GM21528 (cell line): ENCODE measurements around the gene SLC6A3.

ENCODE experiments used
- ATAC-seq: cut with Tn5 transposase; IDR thresholded peaks from one replicate; pipeline ENCODE4 v1.9.1; 2021; ENCODE audit warnings: mild to moderate bottlenecking, moderate library complexity; ENCODE audit not compliant: unreplicated experiment, low FRiP score

The SLC6A3 gene

DNA sequence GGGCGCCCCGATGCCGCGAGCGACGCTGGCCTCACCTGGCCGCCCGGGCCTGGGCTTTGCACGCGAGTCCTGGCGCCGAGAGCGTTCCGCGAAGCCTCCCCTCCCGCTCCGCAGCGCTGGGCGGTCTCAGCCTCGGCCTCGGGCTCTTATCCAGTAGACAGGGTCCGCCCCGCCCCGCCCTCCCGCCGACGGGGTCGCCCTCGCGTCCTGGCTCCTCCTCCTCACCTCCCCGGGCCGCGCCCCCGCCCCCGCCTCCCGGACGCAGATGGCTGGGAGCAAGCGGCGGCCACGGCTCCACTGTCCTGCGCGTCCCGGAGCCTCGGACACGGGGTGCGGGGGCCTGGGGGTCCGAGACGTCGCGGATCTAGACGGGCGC lies at the start of gene SLC6A3:
Gene SLC6A3 (minus strand): TSS at position 128 of the 376 bp plus-strand sequence. CDS start 2,243 bp downstream, outside the sequence.
- no peak for ATAC-seq

DNA sequence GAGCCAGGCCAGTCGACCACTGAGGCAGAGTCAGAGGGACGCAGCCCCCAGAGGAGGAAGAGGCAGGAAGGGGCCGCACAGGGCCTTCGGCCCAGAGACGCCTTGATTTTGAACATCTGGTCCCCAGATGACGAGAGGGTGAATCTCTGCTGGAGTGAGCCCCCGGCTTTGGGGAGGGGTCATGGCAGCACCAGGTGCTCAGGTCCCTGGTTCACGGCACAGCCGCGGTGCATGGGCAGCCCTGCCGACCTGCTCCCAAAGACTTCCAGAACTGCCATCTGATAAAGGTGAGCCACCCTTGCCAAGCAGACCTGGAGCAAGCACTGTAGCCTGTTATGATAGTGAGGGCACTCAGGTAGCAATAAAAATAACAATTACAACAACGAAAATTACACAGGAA lies 48.7 kb upstream of the SLC6A3 start:
- no peak for ATAC-seq

DNA sequence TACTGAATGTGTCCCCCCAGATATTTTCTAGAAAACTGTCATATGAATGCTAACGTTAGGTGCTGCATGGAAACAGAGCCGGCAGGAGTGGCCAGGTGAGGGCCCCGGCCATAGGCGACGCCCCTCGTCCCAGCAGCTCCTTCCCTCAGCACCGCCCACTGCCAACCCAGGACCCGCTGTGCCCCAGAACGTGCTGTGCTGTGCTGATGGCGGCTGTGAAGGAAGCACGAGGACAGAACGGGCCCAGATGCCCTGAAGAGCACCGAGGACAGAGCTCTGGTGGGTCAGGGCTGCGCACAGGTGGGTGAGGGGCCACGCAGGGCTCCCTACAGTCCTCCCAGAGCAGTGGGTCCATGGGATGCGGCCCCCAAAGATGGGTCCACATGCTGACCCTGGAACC lies 48.2 kb upstream of the SLC6A3 start:
- no peak for ATAC-seq

DNA sequence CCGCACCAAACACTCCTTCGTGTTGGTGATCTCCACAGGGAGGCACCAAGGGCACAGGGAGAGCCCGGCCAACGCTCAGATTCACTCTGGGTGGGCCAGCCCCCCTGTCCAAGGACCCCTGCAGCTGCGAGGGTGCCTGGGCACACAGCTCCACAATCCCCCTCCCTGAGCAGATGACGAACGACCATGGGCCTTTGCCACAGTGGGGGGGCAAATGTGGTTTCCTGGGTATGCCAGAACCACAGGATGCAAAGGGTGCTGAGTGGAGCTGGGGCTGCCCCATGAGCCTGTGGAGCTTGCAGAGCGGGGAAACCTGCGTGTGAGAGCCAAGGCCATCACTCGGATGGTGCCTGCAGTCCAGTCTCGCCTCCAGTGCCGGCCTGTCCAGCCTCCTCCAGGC lies 47.5 kb upstream of the SLC6A3 start:
- ATAC-seq = no peak

DNA sequence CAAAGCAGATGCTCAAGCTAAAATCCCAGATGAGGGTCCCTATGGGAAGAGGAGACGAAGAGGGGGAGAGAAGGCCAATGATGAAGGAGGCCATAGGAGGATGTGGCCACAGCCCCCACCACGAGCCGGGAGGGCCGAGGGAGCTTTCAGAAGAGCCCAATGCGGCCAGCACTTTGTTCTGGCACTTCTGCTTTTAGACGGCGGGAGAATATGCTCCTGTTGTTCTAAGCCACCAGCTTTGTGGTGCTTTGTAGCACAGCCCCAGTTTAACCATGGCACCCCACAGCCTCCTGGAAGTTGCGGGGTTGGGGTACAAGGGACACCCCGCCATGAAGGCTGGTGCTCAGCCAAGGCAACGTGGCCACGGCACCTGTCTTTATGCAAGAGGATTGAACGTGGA lies 45.1 kb upstream of the SLC6A3 start:
- ATAC-seq = no peak

DNA sequence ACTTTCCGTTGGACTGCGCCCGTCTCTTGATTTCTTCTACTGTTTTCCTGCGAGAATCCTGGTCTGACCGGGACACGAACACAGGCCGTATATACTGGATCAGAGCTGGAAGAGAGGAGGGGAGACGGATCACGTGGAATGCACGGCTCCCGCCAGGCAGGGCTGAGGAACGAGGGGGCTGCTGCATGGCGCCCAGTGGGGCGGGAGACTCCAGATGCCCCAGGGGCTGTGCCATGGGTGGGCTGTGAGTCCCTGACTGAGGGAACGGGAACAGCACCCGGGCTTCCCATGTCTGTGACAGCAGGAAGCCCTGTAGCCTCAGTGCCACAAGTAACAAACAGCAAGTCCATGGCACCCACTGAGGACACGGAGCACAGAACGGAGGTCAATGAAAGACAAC lies 44.5 kb upstream of the SLC6A3 start:
- no peak for ATAC-seq

DNA sequence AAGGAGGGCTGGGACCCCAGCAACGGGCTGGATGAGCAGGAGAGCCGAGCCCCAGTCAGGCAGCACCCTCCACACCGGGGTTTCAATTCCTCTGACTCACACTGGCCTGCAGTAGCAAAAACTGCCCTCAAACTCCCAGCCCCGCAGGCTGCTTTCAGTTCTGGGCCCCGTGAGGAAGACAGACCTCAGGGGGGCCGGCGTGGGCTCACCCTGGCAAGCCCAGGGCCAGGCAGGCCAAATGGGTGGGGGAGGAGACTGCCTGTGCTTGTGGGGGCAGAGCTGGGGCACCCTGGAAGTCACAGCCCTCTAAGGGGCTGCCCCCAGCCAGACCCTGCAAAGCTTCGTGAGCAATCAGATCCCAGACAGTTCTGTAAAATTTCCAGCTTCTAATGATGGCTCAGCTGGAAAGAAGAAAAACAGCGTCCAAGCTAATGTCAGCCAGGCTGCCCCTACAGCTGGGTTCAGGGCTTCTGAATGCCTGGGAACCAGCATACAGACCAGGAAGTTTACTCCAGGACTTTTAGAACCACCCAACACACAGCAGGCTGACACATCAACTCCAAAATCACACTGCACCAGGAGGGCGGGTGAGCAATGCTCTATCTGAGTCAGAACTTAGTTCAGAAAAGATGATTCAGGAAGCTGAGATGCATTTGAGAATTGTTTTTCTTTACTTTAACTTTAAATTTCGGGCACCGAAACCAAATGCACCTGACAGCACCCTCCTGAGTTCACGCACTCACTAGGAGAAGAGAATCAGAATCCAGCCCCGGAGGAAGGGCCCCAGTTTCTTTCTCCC lies 43.8 kb upstream of the SLC6A3 start:
- peak; percentile 51 for ATAC-seq

DNA sequence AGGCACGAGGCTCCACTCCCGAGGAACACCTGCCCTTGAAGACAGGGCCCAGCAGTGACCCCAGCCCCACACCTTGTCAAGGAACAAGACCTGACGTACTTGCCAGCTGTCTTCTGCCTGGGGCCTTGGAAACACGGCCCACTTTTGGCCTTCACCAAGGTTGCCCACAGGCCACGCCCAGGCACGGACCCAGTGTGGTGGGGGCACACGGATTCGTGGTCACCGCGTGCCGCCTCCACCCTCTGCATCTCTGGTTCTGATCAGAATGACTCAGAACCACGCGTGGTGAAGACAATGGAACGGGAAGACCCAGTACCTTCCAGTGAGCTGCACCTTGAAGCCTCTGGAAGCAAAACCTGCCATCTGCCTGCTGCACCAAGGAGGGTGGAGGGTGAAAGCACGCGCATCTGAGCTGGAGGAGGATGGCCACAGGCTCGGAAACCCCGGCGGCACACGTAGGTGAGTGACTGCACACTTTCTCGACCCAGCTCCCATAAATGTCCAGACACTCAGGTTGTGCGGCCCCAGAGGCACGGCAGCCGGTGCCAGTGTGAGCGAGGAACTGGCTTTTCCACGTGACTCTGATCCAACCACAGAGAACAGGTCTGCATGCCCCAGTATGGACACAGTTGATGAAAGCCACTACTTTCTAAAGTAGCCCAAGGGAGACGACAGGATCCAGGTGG lies 42.0 kb upstream of the SLC6A3 start:
- ATAC-seq = no peak

DNA sequence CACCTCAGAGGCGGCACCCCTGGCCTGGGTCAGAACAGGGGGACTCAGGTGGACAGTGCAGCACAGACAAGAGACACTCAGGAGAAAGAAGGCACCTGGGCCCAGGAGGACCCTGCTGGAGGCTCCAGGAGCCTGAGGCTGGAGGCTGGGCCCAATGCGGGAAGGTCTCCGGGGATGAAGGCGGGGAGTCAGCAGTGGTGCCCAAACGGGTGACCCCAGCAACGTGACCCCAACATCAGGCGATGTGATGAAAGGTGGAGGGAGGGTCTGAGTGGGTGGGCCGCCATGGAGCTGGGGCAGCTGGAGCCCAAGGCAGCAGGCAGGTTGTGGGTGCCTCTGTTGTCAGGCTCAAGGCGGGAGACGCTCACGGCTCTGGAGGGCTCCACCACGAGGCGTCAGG lies 41.0 kb upstream of the SLC6A3 start:
- no peak for ATAC-seq

DNA sequence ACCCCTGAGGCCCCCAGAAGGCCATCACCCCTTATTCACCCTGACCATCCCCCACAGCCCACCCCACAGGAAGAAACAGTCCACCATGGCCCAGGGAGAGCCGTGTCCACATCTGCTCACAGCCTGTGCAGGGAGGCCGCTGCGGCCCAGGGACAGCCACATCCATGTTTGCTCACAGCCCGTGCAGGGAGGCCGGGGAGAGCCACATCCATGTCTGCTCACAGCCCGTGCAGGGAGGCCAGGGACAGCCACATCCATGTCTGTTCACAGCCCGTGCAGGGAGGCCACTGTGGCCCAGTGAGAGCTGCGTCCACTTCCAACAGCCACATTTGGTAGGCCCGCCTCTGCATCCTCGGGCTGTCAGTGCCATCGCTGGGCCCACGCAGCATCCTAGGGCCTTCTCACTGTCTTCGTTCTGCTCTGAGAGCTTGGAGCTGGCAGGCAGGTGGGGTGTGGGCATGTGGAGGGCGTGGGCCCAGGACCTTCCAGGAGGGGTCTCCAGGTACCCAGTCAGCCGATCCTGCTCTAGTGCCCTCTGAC lies 40.4 kb upstream of the SLC6A3 start:
- no peak for ATAC-seq

DNA sequence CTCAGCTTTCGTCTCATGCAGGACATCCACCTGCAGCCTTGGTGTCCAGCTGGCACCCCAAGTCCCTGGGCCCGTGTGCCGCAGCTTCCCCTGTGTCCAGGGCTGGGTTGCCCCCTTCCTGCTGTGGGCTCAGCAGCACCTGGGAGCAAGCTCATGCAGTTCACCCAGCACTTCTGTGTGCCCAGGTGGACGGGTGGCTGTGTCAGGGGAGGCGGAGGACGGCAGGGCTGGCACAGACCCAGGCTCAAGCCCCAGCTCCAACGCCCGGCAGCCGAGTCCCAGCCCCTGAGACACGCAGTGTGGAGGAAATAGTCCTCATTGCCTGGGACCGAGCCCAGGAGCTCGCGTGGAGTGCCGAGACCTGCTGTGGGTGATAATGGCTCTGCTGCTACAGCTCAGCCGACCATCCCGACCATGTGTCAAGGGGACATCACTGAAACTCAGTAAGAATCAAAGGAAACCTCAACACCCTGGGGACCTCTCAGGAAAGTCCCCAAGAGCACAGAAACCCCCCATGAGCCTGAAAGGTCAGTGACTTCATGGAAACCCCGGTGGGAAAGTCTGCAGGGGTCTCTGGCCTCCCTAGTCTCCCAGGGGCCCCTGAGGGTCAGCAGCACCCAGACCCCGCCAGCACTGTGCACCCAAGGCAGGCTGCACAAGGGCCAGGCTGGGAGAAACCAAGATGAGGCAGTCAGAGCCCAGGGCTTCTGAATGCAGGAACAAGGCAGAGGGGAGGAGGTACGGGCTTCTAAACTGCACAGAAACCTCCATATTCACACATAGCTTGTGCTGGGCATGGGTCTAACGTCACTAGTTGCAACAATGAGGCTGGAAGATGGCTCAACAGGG lies 39.7 kb upstream of the SLC6A3 start:
- ATAC-seq = peak; percentile 53

DNA sequence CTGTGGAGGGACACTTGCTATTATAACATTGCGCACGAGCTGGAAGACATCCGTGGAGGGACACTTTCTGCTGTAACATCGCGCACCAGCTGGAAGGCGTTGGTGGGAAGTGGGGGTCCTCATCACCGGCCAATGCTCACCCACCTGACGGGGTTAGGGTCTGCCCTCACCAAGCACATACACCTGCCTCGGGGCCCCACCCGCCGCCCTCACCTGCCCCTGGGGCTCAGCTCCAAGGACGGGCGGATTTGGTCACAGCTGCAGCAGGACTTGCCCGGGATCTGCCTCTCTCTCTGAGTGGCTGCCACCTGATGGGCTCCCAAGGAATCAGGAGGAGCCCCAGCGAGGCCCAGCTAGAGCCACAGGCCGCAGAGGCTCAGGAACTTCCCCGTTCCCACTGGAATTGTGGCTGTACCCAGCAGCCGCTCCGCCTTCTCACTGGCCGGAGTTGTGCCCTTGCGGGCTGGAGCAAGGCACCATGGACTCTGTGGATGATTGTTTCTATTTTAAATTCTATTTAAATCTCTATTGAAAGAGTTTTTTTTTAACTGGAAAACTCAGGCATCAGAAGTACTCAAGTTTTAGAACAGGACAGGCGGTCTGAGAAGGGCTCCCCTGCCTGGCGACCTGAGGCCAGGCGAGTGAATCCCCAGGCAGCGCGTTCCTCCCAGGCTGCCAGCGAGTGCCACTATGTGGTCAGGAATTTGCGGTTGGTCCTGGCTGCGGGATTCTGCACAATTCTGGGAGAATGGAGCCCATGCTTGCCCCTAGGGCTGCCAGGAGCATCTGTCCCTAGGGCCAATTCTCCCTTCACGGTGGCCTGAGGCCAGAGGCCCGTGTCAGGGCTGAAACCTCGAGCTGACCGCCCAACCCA lies 38.9 kb upstream of the SLC6A3 start:
- ATAC-seq = no peak

DNA sequence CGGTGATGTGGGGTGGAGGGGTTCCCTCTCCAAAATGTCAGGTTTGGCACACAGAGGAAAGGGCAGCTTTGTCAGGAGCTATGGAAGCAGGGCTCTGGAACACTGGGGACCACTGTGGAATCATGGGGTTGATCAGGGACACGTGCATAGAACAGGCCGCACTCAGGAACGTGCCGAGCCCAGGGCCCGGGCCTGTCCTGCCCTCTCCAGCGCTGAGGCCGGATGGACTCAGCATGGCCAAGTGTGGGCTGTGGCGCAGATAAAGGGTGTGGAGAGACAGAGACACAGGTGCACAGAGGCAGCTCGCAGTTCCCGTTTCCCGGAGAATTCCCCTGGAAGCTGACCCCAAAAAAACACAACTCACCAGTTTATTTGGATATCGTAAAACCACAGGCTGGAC lies 37.8 kb upstream of the SLC6A3 start:
- ATAC-seq = no peak

DNA sequence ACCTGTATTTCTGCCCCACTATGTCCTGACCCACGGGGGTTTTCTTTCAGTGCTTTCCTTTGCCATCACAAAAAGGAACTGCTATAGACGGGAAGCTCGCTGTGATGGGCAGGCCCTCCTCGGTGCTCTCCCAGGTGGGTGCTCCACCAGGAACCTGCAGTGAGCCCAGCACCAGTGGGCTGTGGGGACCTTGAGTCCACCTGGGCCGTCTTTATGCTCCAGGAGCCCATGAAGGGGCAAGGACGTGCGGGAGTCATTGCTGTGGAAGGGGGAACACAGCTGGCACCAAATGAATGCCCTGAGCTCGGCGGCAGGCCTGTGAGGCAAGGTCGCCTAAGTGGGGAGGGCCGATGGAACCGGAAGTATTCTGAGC lies 36.7 kb upstream of the SLC6A3 start:
- ATAC-seq = no peak

DNA sequence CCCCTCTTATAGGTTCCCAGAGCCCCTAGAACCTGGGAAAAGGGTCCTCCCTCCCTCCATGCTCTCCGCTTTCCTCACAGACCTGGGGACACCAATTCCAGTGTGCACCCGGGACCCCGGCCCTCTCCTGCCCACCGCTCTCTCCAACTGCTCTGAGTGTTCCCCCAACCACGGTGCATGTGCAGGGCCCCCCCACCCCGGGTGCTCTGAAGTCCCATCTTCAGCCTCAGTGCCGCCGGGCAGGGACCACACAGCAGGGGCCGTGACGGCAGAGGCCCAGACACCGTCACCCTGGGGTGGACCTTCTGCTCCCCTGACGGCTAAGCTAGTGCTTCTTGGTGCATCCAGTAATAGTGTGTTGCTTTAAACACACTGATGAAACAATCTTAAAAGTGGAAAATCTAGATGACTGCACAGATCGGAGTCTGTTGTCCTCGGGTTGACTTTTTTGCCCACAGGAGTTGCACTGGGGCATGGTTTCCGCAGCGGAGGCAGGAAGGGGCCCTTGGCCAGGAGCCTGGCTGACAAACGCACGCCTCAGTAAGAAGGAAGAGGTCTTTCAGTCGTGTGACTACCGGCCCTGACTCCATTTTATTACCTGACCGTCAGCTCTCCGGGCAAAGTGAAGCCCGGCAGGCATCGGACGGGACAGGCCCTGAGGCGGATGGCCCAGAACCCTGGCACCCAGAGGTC lies 36.2 kb upstream of the SLC6A3 start:
- ATAC-seq = no peak

DNA sequence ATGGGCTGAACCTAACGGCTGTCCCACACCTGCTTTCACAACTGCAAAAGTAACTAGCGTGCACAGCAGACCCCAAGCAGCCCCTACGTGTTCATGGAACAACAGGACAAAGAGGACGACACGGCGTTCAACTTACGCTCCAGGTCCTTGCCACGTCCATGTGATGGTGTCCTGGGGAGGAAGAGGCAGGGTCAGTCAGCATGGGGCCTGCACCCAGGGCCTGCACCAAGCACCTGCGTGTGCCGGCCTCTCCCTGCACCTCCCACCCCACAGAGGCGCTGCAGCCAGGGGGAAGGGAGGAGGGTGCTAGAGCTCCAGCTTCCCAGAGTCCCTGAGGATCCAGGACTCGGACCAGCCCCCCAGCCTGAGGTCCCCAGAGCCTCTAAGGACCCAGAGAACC lies 35.6 kb upstream of the SLC6A3 start:
- no peak for ATAC-seq

DNA sequence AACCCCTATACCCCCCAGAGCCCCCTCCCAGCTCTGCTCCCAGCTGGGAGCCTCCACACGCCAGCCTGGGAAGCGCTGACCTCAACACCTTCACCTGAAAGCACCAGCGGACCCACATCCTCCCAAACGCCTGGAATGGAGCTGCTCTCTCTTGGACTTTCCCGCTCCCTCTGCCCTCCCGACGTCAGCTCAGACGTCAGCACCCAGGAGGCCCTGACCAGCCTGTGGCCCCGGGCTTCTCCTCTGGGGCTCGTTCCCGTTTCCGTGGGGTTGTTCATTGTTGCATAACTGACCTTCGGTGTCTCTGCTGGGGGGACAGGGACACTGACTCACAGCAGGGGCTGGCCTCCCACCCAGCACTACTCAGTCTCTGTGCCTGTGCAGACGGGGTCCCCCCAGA lies 35.0 kb upstream of the SLC6A3 start:
- no peak for ATAC-seq

DNA sequence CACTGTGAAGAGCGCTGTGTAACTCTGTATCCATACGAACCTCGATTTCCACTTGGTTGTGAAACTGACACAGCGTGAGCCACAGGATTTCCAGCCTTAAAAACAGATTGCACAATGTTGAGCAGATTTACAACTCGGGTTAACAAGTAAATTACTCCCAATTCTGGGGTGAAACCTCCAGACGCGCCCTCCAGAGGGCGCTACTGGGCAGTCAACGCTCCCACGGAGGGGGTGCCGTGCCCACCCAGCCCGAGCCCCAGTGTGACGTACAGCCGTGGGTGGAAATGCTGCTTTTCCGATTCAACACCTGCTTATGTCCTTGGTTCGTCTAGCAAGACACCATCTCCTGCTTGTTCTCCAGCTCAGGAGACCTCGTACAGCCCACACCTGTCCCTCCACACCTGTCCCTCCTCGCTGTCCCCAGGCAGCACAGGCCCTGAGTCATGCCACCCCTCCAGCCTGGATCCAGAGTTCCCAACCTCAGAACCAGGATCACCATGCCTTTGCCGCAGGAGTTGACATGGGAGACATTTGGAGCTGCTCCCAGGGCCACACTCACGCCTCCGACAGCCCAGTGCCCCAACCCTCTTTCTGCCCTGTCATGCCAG lies 34.4 kb upstream of the SLC6A3 start:
- no peak for ATAC-seq

DNA sequence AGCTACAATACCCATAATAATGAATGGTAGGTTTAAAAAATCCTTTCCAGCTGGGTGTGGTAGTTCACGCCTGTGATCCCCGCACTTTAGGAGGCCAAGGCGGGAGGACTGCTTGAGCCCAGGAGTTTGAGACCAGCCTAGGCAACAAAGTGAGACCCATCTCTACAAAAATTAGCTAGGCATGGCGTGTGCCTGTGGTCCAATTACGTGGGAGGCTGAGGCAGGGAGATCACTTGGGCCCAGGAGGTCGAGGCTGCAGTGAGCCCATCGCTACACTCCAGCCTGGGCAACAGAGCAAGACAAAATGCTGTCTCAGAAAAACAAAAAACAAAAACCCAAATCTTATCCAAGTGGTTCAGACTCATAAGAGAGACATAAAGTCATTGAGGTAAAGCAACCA lies 33.8 kb upstream of the SLC6A3 start:
- no peak for ATAC-seq
